ENCODE results near the gene TBC1D22A.

DNA sequence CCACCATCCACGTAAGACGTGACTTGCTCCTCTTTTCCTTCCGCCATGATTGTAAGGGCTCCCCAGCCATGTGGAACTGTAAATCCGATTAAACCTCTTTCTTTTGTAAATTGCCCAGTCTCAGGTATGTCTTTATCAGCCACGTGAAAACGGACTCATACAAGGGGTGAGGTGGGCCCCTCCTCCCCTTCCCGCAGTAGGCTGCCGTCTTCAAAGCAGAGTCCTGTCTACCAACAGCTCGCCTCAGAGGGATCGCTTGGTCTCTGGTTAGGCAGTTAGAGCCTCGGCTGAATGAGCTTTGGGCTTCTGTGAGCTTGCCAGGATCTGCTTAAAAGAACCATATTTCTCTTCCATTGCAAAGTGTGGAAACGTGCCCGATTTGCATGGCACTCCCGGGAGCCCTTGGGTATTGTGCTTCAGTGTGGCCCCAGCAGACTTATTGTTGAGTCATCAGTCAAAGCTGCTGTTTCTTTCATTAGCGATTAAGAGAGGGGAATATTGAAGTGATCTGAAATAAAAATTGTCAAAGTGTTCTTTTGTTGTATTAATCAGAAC lies 338.3 kb downstream of the TBC1D22A start:
- TF ChIP-seq, protein P1, sequence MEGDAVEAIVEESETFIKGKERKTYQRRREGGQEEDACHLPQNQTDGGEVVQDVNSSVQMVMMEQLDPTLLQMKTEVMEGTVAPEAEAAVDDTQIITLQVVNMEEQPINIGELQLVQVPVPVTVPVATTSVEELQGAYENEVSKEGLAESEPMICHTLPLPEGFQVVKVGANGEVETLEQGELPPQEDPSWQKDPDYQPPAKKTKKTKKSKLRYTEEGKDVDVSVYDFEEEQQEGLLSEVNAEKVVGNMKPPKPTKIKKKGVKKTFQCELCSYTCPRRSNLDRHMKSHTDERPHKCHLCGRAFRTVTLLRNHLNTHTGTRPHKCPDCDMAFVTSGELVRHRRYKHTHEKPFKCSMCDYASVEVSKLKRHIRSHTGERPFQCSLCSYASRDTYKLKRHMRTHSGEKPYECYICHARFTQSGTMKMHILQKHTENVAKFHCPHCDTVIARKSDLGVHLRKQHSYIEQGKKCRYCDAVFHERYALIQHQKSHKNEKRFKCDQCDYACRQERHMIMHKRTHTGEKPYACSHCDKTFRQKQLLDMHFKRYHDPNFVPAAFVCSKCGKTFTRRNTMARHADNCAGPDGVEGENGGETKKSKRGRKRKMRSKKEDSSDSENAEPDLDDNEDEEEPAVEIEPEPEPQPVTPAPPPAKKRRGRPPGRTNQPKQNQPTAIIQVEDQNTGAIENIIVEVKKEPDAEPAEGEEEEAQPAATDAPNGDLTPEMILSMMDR (optimal IDR thresholded peaks at IDR 0.05 in 1 of 3, IDR thresholded peaks at IDR 0.05 in 1 of 3, conservative IDR thresholded peaks at IDR 0.05 in 1 of 3; ENCODE audit: extremely low read depth in 1 of 3, insufficient read depth in 2 of 3, low read length in 3 of 3): no peak
- TF ChIP-seq EZH2 (IDR thresholded peaks at IDR 0.05; ENCODE audit: low read length): no peak

Data from keratinocyte (primary cell).